Mucosa of gallbladder (tissue), 1 donor: ENCODE data around the gene EIF4E2. TPM values are rescaled to one million over a fixed set of nuclear protein-coding genes. Genes with fewer than 3 reads are reported as not detected.
A peak's percentile ranks its signal among the peaks of the same experiment; 100 is the strongest.
"Not testable (repeated sequence)": the region's sequence is repeated elsewhere in the genome, so short reads cannot be mapped to it uniquely, and the experiment has no call there.

Experiments used
- DNase-seq: peaks from one replicate; pipeline ENCODE4 v3.0.0-alpha.2; 2020; ENCODE audit warnings: low spot score
- total RNA-seq: library from RNA; stranded (reverse); gene quantifications from one replicate; pipeline ENCODE4 v1.2.1, GENCODE V29; 2021
- donor health status: DM: no; HTN: no; CAD: no.

EIF4E2 gene
- total RNA-seq, 1 donor from 2014 or later, result 65.5 TPM

GRCh38 chr2:232522623-232523401 is 27.7 kb upstream of the EIF4E2 start:
- DNase-seq, result no peak

DNA sequence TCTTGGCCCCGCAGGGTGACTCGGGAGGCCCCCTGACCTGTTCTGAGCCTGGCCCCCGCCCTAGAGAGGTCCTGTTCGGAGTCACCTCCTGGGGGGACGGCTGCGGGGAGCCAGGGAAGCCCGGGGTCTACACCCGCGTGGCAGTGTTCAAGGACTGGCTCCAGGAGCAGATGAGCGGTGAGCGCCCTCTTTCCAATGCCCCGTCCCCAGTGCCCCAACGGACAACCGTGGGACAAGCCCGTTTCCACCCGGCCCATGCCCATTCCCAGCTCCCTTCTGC is 27.1 kb upstream of the EIF4E2 start:
- DNase-seq, result no peak

DNA sequence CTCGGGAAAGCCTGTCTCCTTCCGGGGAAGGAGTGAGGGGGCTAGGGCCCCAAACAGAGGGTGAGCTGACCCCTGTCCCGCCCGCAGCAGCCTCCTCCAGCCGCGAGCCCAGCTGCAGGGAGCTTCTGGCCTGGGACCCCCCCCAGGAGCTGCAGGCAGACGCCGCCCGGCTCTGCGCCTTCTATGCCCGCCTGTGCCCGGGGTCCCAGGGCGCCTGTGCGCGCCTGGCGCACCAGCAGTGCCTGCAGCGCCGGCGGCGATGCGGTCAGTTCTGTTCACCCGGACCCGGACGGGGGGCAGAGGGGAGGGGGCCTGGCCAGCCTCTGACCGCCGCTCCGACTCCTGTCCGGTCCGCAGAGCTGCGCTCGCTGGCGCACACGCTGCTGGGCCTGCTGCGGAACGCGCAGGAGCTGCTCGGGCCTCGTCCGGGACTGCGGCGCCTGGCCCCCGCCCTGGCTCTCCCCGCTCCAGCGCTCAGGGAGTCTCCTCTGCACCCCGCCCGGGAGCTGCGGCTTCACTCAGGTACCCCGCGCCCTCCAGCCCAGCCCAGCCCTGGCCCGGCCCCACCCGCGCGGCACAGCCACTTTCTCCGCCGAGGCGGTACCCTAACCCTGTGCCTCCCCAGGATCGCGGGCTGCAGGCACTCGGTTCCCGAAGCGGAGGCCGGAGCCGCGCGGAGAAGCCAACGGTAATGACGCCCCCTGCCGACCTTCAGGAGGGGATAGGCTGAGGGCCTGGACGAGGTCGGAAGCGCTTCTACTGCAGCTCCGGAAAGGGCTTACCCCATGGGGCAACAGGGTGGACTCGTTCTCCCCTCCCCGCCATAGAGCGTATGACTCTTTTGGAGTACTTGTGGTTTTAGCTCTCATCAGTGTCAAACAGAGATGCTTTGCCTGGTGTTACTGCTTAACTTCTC is 26.5 kb upstream of the EIF4E2 start:
- no peak for DNase-seq

DNA sequence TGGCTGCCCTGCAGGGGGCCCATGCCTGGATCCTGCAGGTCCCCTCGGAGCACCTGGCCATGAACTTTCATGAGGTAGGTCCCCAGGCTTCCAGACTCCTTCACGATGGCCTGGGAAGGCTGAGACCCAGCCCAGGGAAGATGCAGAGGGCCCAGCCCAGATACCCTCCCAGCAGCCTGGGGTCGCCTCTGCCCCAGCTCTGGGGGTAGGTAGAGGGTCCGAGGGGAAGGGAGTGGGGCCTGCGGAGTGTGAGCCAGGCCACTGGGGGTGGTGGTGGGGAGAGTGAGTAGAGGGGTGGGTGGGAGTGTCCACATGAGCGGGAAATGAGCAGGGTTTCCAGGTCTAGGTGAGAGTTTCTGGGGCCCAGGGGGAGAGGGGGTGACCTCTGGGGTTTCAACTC is 25.7 kb upstream of the EIF4E2 start:
- no peak for DNase-seq

DNA sequence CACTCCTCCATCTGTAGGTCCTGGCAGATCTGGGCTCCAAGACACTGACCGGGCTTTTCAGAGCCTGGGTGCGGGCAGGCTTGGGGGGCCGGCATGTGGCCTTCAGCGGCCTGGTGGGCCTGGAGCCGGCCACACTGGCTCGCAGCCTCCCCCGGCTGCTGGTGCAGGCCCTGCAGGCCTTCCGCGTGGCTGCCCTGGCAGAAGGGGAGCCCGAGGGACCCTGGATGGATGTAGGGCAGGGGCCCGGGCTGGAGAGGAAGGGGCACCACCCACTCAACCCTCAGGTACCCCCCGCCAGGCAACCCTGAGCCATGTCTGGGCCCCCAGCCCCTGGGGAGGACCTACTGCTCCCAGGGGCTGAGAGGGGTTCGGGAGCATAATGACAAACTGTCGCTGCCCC is 25.3 kb upstream of the EIF4E2 start:
- no peak for DNase-seq

DNA sequence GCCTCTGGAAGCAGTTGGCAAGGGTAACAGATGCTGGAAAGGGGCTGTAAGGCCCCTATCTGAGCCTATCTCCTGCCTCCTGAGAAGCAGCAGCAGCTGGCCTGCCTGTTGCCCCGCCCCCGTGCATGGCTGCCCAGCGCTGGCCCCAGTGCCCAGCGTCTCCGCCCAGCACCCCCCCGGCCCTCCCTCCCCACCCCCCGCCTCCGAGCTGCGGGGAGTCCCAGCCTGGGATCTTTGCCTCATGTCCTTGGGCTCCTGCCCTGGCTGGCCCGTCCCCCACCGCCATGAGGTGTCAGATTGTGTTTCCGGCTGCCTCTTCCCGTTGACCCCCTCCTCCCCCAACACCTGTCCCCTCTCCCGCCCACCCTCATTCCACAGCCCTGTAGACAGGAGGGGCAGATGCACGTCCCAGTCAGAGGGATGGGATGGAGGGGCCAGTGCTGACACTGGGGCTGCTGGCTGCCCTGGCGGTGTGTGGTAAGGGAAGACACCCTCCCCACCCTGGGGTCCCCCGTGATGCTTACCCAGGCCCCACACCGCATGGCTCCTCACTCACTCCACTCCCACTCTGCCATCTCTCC is 24.6 kb upstream of the EIF4E2 start, which contains the start of gene CHRND:
Gene CHRND, plus strand, starts transcription at position 370 of the 581 bp plus-strand sequence. Its CDS starts 56 bp downstream, at position 426.
- DNase-seq, result no peak

GRCh38 chr2:232526372-232526941 is 24.0 kb upstream of the EIF4E2 start:
- no peak for DNase-seq

GRCh38 chr2:232527905-232528470 is 22.5 kb upstream of the EIF4E2 start:
- no peak for DNase-seq

DNA sequence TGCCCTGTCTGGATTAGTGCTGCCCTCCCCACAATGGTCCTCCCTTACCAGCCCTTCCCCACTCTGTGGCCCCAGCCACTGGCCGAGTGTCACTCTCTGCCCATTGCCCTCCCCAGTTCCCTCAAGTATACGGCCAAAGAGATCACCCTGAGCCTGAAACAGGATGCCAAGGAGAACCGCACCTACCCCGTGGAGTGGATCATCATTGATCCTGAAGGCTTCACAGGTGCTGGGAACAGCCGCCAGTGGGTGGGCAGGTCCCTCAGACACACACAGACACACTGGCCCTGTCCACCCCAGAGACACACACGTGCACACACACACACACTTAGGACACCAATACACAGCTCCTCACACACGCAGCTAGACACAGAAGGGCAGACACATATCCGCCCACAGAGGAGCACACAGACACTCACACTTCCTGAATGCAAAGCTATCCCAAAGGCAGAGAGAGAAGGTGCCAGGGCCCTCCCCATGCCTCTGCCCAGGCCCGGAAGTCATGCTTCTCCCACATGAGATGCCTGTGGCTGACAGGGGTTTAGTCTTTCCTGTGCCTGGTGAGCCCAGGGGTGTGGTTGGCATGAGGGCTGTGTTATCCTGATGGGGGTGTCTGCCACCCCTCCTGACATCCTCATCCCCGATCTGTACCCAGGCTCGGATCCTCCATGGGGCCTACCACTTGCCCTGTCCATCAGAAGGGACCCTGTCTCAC is 21.6 kb upstream of the EIF4E2 start:
- DNase-seq, result no peak

- DNase-seq, result no peak
Observed at GRCh38 chr2:232529806-232530547, 20.5 kb upstream of the EIF4E2 start.

- no peak for DNase-seq
Observed at GRCh38 chr2:232530626-232531260, 19.7 kb upstream of the EIF4E2 start.

DNA sequence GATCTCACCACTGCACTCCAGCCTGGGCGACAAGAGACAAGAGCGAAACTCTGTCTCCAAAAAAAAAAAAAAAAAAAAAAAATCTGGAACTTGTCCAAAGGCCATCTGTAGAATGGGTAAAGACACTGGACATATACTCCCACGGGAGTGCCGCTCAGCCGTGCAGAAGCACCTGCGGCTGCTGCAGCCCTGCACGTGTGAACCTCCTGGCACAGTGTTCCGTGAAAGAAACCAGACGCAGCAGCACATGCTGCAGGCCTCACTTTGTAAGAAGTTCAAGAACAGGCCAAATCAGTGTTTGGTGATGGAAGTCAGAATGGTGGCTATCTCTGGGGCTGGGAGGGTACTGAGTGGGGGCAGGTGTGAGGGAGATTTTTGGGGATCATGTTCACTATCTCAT is 18.1 kb upstream of the EIF4E2 start:
- no peak for DNase-seq

DNA sequence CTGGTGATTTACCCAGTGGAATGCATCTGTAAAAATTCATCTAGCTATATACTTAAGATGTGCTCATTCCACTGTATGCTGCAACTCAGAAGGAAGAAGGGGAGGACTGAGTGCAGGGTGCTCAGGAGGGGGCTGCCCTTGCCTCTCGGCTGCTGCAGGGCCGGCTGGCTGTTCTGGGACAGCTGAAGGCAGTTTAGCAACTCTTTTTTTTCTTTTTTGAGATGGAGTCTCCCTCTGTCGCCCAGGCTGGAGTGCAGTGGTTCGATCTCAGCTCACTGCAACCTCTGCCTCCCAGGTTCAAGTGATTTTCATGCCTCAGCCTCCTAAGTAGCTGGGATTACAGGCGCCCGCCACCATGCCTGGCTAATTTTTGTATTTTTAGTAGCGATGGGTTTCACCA is 17.7 kb upstream of the EIF4E2 start:
- not testable (repeated sequence) for DNase-seq

DNA sequence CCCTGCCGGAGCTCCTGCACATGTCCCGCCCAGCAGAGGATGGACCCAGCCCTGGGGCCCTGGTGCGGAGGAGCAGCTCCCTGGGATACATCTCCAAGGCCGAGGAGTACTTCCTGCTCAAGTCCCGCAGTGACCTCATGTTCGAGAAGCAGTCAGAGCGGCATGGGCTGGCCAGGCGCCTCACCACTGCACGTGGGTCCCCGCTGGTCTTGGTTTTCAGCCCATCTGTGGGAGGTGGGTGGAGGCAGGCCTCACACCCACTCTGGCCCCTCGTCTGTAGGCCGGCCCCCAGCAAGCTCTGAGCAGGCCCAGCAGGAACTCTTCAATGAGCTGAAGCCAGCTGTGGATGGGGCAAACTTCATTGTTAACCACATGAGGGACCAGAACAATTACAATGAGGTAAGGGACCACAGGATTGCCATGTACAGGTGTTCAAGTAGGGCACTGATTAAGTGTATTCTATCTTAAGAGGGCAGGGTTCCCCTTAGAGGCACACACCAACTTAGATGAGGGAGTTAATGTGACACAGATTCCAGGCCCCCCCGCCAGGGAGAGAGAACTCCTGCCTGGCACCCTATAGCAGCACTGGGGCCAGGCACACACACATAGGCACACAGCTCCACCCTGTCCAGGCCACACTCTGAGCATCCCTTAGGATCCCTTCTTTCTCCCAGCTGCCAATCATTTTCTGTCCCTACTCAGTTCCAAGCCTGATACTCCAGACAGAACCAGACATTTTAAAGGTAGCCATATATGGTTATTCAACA is 16.4 kb upstream of the EIF4E2 start:
- DNase-seq, result no peak

- DNase-seq, result no peak
Observed at GRCh38 chr2:232534940-232535651, 15.4 kb upstream of the EIF4E2 start.

DNA sequence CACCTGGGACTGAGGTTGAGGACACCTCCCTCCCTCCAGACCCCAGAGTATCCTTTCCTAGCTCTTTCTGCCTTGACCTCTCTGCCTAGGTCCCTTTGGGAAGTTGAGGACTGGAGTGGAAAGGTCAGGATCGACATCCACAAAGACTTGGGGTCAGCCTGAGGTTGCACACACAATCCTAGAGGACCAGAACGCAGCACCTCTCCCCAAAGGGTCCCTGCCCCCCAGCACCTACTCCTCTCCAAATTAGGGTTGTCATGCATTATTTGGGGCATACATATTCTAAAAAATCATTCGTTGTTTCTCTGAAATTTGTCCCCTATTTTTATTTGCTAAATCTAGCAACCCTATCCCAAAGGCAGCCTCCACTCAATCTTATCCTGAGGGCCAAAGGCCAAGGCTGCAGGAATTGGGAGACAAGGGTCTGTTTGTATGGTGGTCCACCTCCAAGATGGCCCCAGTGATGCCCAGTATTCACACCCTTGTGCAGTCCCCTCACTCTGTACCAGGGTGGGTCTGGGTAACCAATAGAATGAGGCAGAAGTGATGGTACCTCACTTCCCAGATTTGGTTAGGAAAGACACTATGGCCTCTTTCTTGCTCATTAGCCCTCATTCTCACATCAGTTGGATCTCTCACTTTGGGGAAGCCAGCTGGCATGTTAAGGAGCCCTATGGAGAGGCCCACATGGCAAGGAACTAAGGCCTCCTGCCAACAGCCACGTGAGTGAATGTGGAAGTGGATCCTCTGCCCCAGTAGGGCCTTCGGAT is 14.5 kb upstream of the EIF4E2 start:
- DNase-seq, result no peak

DNA sequence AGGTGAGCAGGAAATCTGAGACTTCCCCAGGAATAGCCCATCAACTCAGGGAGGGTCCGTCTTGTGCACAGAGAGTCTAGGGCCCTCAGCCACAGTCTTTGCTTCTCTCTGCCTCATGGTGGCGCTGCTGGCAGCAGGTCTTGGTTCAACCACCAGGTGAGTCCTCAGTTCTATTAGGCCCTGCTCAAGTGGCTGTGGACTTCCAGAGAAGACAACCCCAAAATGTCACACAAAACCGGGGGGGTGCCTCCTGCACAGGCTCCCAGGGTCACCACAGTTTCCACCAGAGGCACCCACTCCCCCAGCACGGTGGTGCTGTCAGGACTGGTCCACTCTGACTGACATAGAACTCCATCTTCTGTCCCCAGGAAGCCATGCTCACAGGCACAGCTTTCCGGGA is 13.4 kb upstream of the EIF4E2 start:
- DNase-seq, result no peak

- DNase-seq, result peak; percentile 45
Observed at GRCh38 chr2:232537499-232537898, 13.0 kb upstream of the EIF4E2 start.
